Endothelial cell of umbilical vein (primary cell): ENCODE results near the gene ZBTB25. TPM values are rescaled to one million over a fixed set of nuclear protein-coding genes. Genes with fewer than 3 reads are reported as not detected.

Source experiments
- BruUV-seq: library from RNA; stranded (reverse); fragments of 400-500 nt; replicated peaks from 2 replicates; lab custom pipeline; 2021; lab: Mats Ljungman, UMichigan
- CTCF ChIA-PET: fragments of 300-600, 350-600 bp; sonication (Branson Sonifier 250); formaldehyde crosslinking; loops from one replicate; lab custom pipeline; 2021; ENCODE audit warnings: antibody characterized with exemption, inconsistent platforms; lab: Charles Lee
- POLR2A ChIA-PET: fragments of 300-600, 350-600 bp; sonication (Branson Sonifier 250); formaldehyde crosslinking; loops from one replicate; lab custom pipeline; 2021; ENCODE audit warnings: antibody characterized with exemption, inconsistent platforms; lab: Charles Lee
- DNase-seq: peaks from one replicate; pipeline ENCODE4 v3.0.0-alpha.2; 2011; ENCODE audit warnings: low read depth, low spot score
- FAIRE-seq: peaks from 2 replicates; lab custom pipeline; 2011; peaks lifted over from hg19 to GRCh38; lab: Jason Lieb, UNC
- H2AFZ ChIP-seq: 2 replicates; pipeline ENCODE4 v1.6.0; 2012; ENCODE audit warnings: low read depth, low read length, control low read depth, inconsistent platforms
- H3K27ac ChIP-seq: 2 replicates; pipeline ENCODE4 v1.5.1; 2011; ENCODE audit warnings: low read depth, mild to moderate bottlenecking, control low read depth, low read length, moderate library complexity; ENCODE audit not compliant: insufficient read depth
- H3K27me3 ChIP-seq, 2 experiments: 2 replicates each; pipeline versions ENCODE4 v1.6.0 to v1.6.1; 2011; ENCODE audit warnings: low read length in 2 of 2, mixed read lengths in 1 of 2; ENCODE audit not compliant: control insufficient read depth in 2 of 2, insufficient read depth in 2 of 2
- H3K36me3 ChIP-seq, 2 experiments: 2 replicates in 1 of 2; 3 replicates in 1 of 2; pipeline ENCODE4 v1.5.1; 2011; ENCODE audit warnings: low read length in 2 of 2, mild to moderate bottlenecking in 1 of 2, moderate library complexity in 1 of 2; ENCODE audit not compliant: control insufficient read depth in 2 of 2, insufficient read depth in 2 of 2; ENCODE audit errors: extremely low read depth in 1 of 2
- H3K4me1 ChIP-seq: 3 replicates; pipeline ENCODE4 v1.5.1; 2011; ENCODE audit warnings: mild to moderate bottlenecking, low read length; ENCODE audit not compliant: control insufficient read depth, insufficient read depth; ENCODE audit errors: extremely low read depth
- H3K4me2 ChIP-seq: 2 replicates; pipeline ENCODE4 v1.6.1; 2011; ENCODE audit warnings: low read length, control low read depth, mixed read lengths; ENCODE audit not compliant: insufficient read depth
- H3K4me3 ChIP-seq, 3 experiments: fragments of 200-600 bp in 1 of 3; sonication (generic), shearing (Covaris generic) in 1 of 3; replicated peaks in 1 of 3; 2 replicates each; pipeline ENCODE4 v1.5.1; 2011 to 2016; ENCODE audit warnings: control low read depth in 3 of 3, low read length in 3 of 3, mild to moderate bottlenecking in 2 of 3, inconsistent platforms in 1 of 3, low read depth in 1 of 3, moderate library complexity in 1 of 3; ENCODE audit not compliant: insufficient read depth in 1 of 3
- H3K79me2 ChIP-seq: 2 replicates; pipeline ENCODE4 v1.6.0; 2012; ENCODE audit warnings: low read length, inconsistent platforms; ENCODE audit not compliant: control insufficient read depth, insufficient read depth
- H3K9ac ChIP-seq: replicated peaks from 2 replicates; pipeline ENCODE3; 2011; ENCODE audit warnings: low read length, control low read depth; ENCODE audit not compliant: insufficient read depth; ENCODE audit errors: extremely low read depth
- H3K9me1 ChIP-seq: replicated peaks from 3 replicates; pipeline ENCODE4 v1.6.0; 2011; ENCODE audit warnings: mild to moderate bottlenecking, low read length; ENCODE audit not compliant: control insufficient read depth, insufficient read depth; ENCODE audit errors: extremely low read depth
- H3K9me3 ChIP-seq: replicated peaks from 2 replicates; pipeline ENCODE4 v1.5.1; 2012; ENCODE audit warnings: low read length, inconsistent platforms; ENCODE audit not compliant: control insufficient read depth, insufficient read depth
- H4K20me1 ChIP-seq: replicated peaks from 2 replicates; pipeline ENCODE3; 2011; ENCODE audit warnings: mild to moderate bottlenecking, low read length; ENCODE audit not compliant: control insufficient read depth, insufficient read depth; ENCODE audit errors: extremely low read depth
- EZH2 ChIP-seq: IDR thresholded peaks from 2 replicates; pipeline ENCODE4 v1.6.1; 2012; ENCODE audit warnings: borderline replicate concordance, low read depth, mild to moderate bottlenecking, moderate library complexity, low read length, inconsistent platforms; ENCODE audit not compliant: severe bottlenecking
- FOS ChIP-seq: IDR thresholded peaks from 2 replicates; pipeline ENCODE4 v1.6.1; 2011; ENCODE audit warnings: mild to moderate bottlenecking, low read length, moderate library complexity, borderline replicate concordance; ENCODE audit not compliant: insufficient read depth
- GATA2 ChIP-seq: IDR thresholded peaks from 2 replicates; pipeline ENCODE4 v1.7.0; 2011; ENCODE audit warnings: low read depth, mild to moderate bottlenecking, moderate library complexity, mixed read lengths, low read length; ENCODE audit not compliant: insufficient read length, insufficient read depth
- JUN ChIP-seq: IDR thresholded peaks from 2 replicates; pipeline ENCODE4 v1.6.1; 2011; ENCODE audit warnings: borderline replicate concordance, low read depth; ENCODE audit not compliant: insufficient read length, insufficient read depth
- MAX ChIP-seq: IDR thresholded peaks from 2 replicates; pipeline ENCODE4 v1.6.1; 2011; ENCODE audit not compliant: insufficient read depth, insufficient read length
- MYC ChIP-seq: IDR thresholded peaks from one replicate; pipeline ENCODE4 v1.6.1; 2011; ENCODE audit warnings: mild to moderate bottlenecking, low read depth, low read length
- POLR2A ChIP-seq: IDR thresholded peaks from 2 replicates; pipeline ENCODE4 v1.6.1; 2012; ENCODE audit warnings: low read depth, mild to moderate bottlenecking, control low read depth, low read length
- POLR2AphosphoS5 ChIP-seq: IDR thresholded peaks from 2 replicates; pipeline ENCODE4 v1.6.1; 2012; ENCODE audit warnings: low read depth, mild to moderate bottlenecking, control low read depth, low read length, moderate library complexity; ENCODE audit not compliant: insufficient read depth
- dilution Hi-C: fragments of 300-500 bp; cut with MboI; formaldehyde crosslinking; loops from one replicate; pipeline ENCODE4 v1.15.0; 2019; ENCODE audit warnings: low sequenced_read_pairs; ENCODE audit not compliant: extremely low pct_ligation_motif_present
- intact Hi-C: fragments of 100-400 bp; cut with micrococcal nuclease; formaldehyde crosslinking; loops from one replicate; pipeline ENCODE4 v1.10.0; 2022
- polyA plus RNA-seq, 4 experiments: library from polyadenylated mRNA; depleted of rRNA in 3 of 4; stranded (reverse) in 3 of 4; unstranded in 1 of 4; fragments of >200 nt; gene quantifications; 2 replicates each; pipeline versions ENCODE4 v1.2.1 to v1.2.3, GENCODE V29; 2011 to 2012; ENCODE audit warnings: missing spikeins in 1 of 4
- total RNA-seq: library from RNA; stranded (reverse); gene quantifications from 2 replicates; pipeline ENCODE4 v1.2.3, GENCODE V29; 2021
- TF ChIP-seq, protein P1 (sequence below), 2 donors: IDR thresholded peaks; 1 replicate in 1 of 2; 2 replicates in 1 of 2; pipeline ENCODE4 v1.5.1; 2011; ENCODE audit warnings: low read length in 2 of 2, mild to moderate bottlenecking in 2 of 2, moderate library complexity in 2 of 2, control low read depth in 1 of 2, inconsistent platforms in 1 of 2, low read depth in 1 of 2; ENCODE audit not compliant: insufficient read depth in 1 of 2; ENCODE audit errors: extremely low read depth in 1 of 2

Gene ZBTB25
- total and polyA plus RNA-seq, 2 donors (not counting 3 experiments of a cell fraction or from before 2014, with no cell fraction given) = 3.2 to 7.7 TPM

DNA sequence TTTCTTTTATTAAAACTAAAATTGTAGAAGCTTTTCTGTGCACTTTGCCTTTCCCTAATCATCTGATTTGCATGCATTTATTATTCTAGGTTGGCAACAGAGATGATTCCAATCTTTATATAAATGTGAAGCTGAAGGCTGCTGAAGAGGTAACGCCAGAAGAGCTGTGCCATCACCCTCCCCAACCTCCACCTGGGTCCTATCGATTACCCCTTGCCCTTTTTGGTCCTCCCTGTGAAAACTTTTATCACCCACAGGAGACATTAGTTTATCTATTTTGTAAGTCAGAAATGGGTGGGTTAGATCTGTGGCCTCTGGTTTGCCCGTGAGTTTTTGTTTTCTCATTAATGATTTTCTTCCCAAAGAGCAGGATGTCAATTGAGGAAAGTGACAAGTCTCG, 92.6 kb downstream of the ZBTB25 start:
- TF ChIP-seq MYC = no peak
- TF ChIP-seq JUN = no peak
- no peak for TF ChIP-seq MAX
- TF ChIP-seq POLR2A = no peak
- no peak for TF ChIP-seq POLR2AphosphoS5
- no peak for TF ChIP-seq FOS
- no peak for TF ChIP-seq EZH2
- ChIA-PET CTCF (interaction anchor here (1.3 to 1.6 kb wide), 2 partner anchors 9 to 11 kb away, joined by 3 to 4 read pairs; no protein-coding TSS in a partner anchor), POLR2A (no interaction called here)
- H3K9ac ChIP-seq = no peak overlapping the region
- DNase-seq = no peak
- peaks cover 4% of the 10 kb centered on the region in 2 experiments for H3K36me3 ChIP-seq
- H4K20me1 ChIP-seq = no peaks in the 10 kb centered on the region
- peaks cover 10% of the 10 kb centered on the region for H3K79me2 ChIP-seq
- BruUV-seq = no TSS peak
- no peaks in the 10 kb centered on the region for H3K9me1 ChIP-seq
- dilution Hi-C loops (no loop called here), intact Hi-C loops (no loop called here)
- H3K4me1 ChIP-seq = no peaks in the 10 kb centered on the region
- no peaks in the 10 kb centered on the region for H3K27me3 ChIP-seq
- H2AFZ ChIP-seq = no peak overlapping the region
- H3K4me2 ChIP-seq = no peak overlapping the region
- no peak overlapping the region for H3K4me3 ChIP-seq
- H3K27ac ChIP-seq = no peak overlapping the region
- H3K9me3 ChIP-seq = no peaks in the 10 kb centered on the region
- no peak for FAIRE-seq

DNA sequence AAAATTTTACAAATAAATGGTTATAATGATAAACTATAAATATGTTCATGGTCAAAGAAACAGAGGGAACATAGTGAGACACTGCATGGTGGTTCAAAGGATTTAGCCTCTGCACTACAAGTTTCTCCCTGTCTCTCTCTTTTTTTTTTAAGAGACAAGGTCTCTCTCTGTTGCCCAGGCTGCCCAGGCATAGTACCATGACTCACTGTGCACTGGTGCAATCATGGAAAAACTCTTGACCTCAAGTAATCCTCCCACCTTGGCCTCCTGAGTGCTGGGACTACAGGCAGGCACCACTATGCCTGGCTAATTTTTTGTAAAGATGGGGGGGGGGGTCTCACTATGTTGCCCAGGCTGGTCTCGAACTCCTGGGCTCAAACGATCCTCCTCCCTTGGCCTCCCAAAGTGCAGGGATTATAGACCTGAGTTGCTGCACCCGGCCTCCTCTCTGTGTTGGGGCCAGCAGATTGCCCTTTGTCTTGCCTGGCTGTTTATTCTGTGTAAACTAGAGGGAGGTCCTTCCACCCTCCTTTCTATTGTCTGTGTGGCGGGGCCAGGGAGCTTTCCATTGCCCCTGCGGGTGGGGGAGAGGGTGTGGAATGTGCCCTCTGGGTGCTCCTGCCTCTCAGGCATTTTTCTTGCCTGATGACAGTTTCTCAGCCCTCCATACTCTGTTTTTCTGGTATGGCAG, 93.4 kb downstream of the ZBTB25 start:
- no peak overlapping the region for H3K4me3 ChIP-seq
- intact Hi-C loops = no loop called here
- no peaks in the 10 kb centered on the region for H4K20me1 ChIP-seq
- TF ChIP-seq MAX (no peak), FOS (no peak), POLR2A (no peak), EZH2 (no peak), GATA2 (no peak), POLR2AphosphoS5 (no peak), MYC (no peak), JUN (no peak)
- TF ChIP-seq, protein P1, sequence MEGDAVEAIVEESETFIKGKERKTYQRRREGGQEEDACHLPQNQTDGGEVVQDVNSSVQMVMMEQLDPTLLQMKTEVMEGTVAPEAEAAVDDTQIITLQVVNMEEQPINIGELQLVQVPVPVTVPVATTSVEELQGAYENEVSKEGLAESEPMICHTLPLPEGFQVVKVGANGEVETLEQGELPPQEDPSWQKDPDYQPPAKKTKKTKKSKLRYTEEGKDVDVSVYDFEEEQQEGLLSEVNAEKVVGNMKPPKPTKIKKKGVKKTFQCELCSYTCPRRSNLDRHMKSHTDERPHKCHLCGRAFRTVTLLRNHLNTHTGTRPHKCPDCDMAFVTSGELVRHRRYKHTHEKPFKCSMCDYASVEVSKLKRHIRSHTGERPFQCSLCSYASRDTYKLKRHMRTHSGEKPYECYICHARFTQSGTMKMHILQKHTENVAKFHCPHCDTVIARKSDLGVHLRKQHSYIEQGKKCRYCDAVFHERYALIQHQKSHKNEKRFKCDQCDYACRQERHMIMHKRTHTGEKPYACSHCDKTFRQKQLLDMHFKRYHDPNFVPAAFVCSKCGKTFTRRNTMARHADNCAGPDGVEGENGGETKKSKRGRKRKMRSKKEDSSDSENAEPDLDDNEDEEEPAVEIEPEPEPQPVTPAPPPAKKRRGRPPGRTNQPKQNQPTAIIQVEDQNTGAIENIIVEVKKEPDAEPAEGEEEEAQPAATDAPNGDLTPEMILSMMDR (IDR thresholded peaks at IDR 0.05; ENCODE audit: extremely low read depth in 1 of 2, insufficient read depth in 1 of 2, low read depth in 1 of 2, low read length in 2 of 2) = no peak
- no peaks in the 10 kb centered on the region for H3K9me3 ChIP-seq
- H3K27me3 ChIP-seq = no peaks in the 10 kb centered on the region
- POLR2A ChIA-PET = no interaction called here
- no peak overlapping the region for H3K27ac ChIP-seq
- no peak overlapping the region for H3K4me2 ChIP-seq
- CTCF ChIA-PET = interaction anchor here (1.0 to 1.3 kb wide), 2 partner anchors 12 to 13 kb away, joined by 3 to 4 read pairs; no protein-coding TSS in a partner anchor
- H3K79me2 ChIP-seq = peaks cover 15% of the 10 kb centered on the region
- H3K4me1 ChIP-seq = no peaks in the 10 kb centered on the region
- dilution Hi-C loops = no loop called here
- H3K9me1 ChIP-seq = no peaks in the 10 kb centered on the region
- H3K36me3 ChIP-seq = no peaks in the 10 kb centered on the region
- DNase-seq = no peak
- H2AFZ ChIP-seq = no peak overlapping the region
- BruUV-seq = no TSS peak
- no peak overlapping the region for H3K9ac ChIP-seq
- FAIRE-seq = no peak
